GM12872 (cell line): ENCODE results near the gene MTHFSD.

Source experiments
- TF ChIP-seq, protein P1 (sequence below): IDR thresholded peaks from 3 replicates; pipeline ENCODE4 v1.5.1; 2011; ENCODE audit warnings: low read depth, mild to moderate bottlenecking, low read length, moderate library complexity; ENCODE audit not compliant: insufficient read depth

The MTHFSD gene

DNA sequence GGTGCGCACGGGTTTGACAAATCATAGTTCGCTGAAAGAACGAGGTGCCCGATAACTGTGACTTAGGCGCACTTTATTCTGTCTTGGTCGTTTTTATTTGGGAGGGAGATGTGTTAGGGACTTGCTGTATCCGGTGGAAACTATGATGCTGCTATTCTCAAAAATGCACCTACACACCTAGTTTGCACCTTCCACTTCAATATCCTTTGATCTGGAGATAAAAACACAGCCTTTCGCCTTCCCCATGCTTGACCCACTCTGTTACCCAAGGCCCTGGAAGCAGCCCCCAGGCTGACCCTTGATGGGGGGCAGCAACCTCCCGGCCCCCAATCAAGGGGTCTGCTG is 59.7 kb downstream of the MTHFSD start:
- TF ChIP-seq, protein P1, sequence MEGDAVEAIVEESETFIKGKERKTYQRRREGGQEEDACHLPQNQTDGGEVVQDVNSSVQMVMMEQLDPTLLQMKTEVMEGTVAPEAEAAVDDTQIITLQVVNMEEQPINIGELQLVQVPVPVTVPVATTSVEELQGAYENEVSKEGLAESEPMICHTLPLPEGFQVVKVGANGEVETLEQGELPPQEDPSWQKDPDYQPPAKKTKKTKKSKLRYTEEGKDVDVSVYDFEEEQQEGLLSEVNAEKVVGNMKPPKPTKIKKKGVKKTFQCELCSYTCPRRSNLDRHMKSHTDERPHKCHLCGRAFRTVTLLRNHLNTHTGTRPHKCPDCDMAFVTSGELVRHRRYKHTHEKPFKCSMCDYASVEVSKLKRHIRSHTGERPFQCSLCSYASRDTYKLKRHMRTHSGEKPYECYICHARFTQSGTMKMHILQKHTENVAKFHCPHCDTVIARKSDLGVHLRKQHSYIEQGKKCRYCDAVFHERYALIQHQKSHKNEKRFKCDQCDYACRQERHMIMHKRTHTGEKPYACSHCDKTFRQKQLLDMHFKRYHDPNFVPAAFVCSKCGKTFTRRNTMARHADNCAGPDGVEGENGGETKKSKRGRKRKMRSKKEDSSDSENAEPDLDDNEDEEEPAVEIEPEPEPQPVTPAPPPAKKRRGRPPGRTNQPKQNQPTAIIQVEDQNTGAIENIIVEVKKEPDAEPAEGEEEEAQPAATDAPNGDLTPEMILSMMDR, result no peak

- TF ChIP-seq, protein P1, result no peak
Observed at GRCh38 chr16:86494565-86495356, 60.3 kb downstream of the MTHFSD start.

- TF ChIP-seq, protein P1, result no peak
Observed at GRCh38 chr16:86494039-86494564, 60.9 kb downstream of the MTHFSD start.

- TF ChIP-seq, protein P1, result no peak
Observed at GRCh38 chr16:86492961-86493629, 61.9 kb downstream of the MTHFSD start.

DNA sequence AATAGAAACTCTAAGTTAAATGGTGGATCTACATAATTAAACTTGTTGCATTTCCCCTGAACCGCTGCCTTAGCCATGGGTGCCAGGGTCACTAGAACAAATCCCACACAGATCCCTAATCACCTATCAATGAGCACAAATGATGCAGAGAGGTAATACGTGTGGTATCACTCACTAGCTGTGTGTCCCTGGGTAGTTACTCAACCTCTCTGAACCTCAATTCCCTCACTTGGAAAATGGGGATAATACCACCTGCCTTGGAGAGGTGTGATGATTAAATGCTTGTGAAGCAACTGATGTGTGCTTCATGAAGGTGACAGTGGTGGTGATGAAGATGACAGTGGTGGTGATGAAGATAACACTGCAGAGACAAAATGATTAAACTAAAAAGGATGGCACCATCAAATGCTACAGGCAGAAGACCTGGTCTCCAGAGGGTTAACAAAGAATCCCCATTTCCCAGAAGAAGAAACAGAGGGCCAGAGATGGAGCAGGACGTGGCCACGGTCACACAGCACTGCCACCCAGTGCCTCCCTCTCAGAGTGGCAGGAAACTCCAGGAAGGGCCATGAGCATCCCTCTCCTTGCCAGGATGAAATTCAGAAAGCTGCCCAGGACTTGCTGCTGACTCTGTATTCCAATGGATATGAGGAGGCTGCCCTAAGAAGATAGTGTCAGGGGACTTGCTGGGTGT is 62.6 kb downstream of the MTHFSD start:
- TF ChIP-seq, protein P1, result no peak

GRCh38 chr16:86491640-86492023 is 63.4 kb downstream of the MTHFSD start:
- TF ChIP-seq, protein P1, result no peak

GRCh38 chr16:86490859-86491639 is 64.0 kb downstream of the MTHFSD start:
- TF ChIP-seq, protein P1, result no peak
